HepG2 (cell line): Measurements from ENCODE around the gene BIRC5. TPM values are rescaled to one million over a fixed set of nuclear protein-coding genes. Genes with fewer than 3 reads are reported as not detected.

Source experiments
- AKNA ChIP-seq: sonication (generic); formaldehyde crosslinking; IDR thresholded peaks from 2 replicates; pipeline ENCODE4 v1.4.0; 2020; ENCODE audit warnings: missing genetic modification reagents, borderline replicate concordance
- ATRX ChIP-seq: sonication (generic); formaldehyde crosslinking; IDR thresholded peaks from 2 replicates; pipeline ENCODE4 v1.4.0; 2020; ENCODE audit warnings: missing genetic modification reagents, borderline replicate concordance
- CBFB ChIP-seq: sonication (generic); formaldehyde crosslinking; IDR thresholded peaks from 2 replicates; pipeline ENCODE4 v1.4.0; 2020; ENCODE audit warnings: missing genetic modification reagents
- EED ChIP-seq: sonication (generic); formaldehyde crosslinking; IDR thresholded peaks from 2 replicates; pipeline ENCODE4 v1.5.0; 2020; ENCODE audit warnings: mild to moderate bottlenecking, missing genetic modification reagents
- ELF4 ChIP-seq: sonication (generic); formaldehyde crosslinking; IDR thresholded peaks from 2 replicates; pipeline ENCODE4 v1.5.0; 2020; ENCODE audit warnings: missing genetic modification reagents, mild to moderate bottlenecking, moderate library complexity, borderline replicate concordance
- EZH2 ChIP-seq: conservative IDR thresholded peaks from 2 replicates; pipeline ENCODE4 v1.6.1; 2012; ENCODE audit warnings: mild to moderate bottlenecking, low read depth, low read length, moderate library complexity
- PAX8 ChIP-seq: sonication (generic); formaldehyde crosslinking; IDR thresholded peaks from 2 replicates; pipeline ENCODE4 v1.8.0; 2022; ENCODE audit warnings: mild to moderate bottlenecking, missing genetic modification reagents, borderline replicate concordance
- PAXIP1 ChIP-seq: sonication (generic); formaldehyde crosslinking; conservative IDR thresholded peaks from 2 replicates; pipeline ENCODE4 v1.4.0; 2020; ENCODE audit warnings: mild to moderate bottlenecking, missing genetic modification reagents, moderate library complexity
- SAP130 ChIP-seq: IDR thresholded peaks from 2 replicates; pipeline ENCODE4 v1.6.1; 2016; ENCODE audit warnings: low read depth
- SMAD9 ChIP-seq: sonication (generic); formaldehyde crosslinking; IDR thresholded peaks from 2 replicates; pipeline ENCODE4 v1.5.1; 2020; ENCODE audit warnings: mild to moderate bottlenecking, missing genetic modification reagents
- THAP8 ChIP-seq: sonication (generic); formaldehyde crosslinking; IDR thresholded peaks from 2 replicates; pipeline ENCODE4 v1.5.1; 2020; ENCODE audit warnings: missing genetic modification reagents, mild to moderate bottlenecking, borderline replicate concordance
- ZNF18 ChIP-seq: sonication (generic); formaldehyde crosslinking; IDR thresholded peaks from 2 replicates; pipeline ENCODE4 v1.8.0; 2022; ENCODE audit warnings: mild to moderate bottlenecking, missing genetic modification reagents; ENCODE audit not compliant: insufficient replicate concordance
- ZNF20 ChIP-seq: sonication (generic); formaldehyde crosslinking; IDR thresholded peaks from 2 replicates; pipeline ENCODE4 v1.4.0; 2020; ENCODE audit warnings: mild to moderate bottlenecking, moderate library complexity, missing genetic modification reagents
- ZNF317 ChIP-seq: sonication (generic); formaldehyde crosslinking; IDR thresholded peaks from 2 replicates; pipeline ENCODE4 v1.5.0; 2020; ENCODE audit warnings: mild to moderate bottlenecking, missing genetic modification reagents
- ZNF784 ChIP-seq: sonication (generic); formaldehyde crosslinking; IDR thresholded peaks from 2 replicates; pipeline ENCODE4 v1.5.1; 2020; ENCODE audit warnings: missing genetic modification reagents, mild to moderate bottlenecking, borderline replicate concordance
- polyA plus RNA-seq, 8 experiments: library from polyadenylated mRNA; depleted of rRNA in 3 of 8; stranded (reverse) in 7 of 8; unstranded in 1 of 8; fragments of >200 nt; fragmentation: Illumina TruSeq in 4 of 8; extraction: Trizol in 4 of 8; gene quantifications; 2 replicates each; pipeline versions ENCODE4 v1.2.1 to v1.2.3, GENCODE V29; 2011 to 2016; ENCODE audit warnings: low read depth in 4 of 8, missing spikeins in 1 of 8, mixed read lengths in 1 of 8; ENCODE audit not compliant: insufficient read depth in 1 of 8
- total RNA-seq, 5 experiments: library from RNA; depleted of rRNA; stranded (reverse); fragments of >200 nt; fragmentation: Illumina TruSeq; extraction: Trizol; gene quantifications; 2 replicates each; pipeline ENCODE4 v1.2.3, GENCODE V29; 2016; ENCODE audit warnings: low read depth in 1 of 5

BIRC5 gene
- total and polyA plus RNA-seq, 2 of the 13 experiments (the other 11 are each of a cell fraction or from before 2014, with no cell fraction given): 30.3 to 135 TPM

- peak; percentile 85; the same call in 1 of the 2 replicates for TF ChIP-seq THAP8
- no peak for TF ChIP-seq AKNA (CRISPR knock-in tag)
- no peak for TF ChIP-seq EZH2
- no peak for TF ChIP-seq ZNF18 (CRISPR knock-in tag)
- TF ChIP-seq ZNF20: no peak; the same call in 1 of the 2 replicates
- TF ChIP-seq ZNF784 (CRISPR knock-in tag): peak; percentile 56
- no peak for TF ChIP-seq EED (CRISPR knock-in tag)
- TF ChIP-seq CBFB (CRISPR knock-in tag): peak; percentile 93
- peak; percentile 98 for TF ChIP-seq SAP130 (CRISPR knock-in tag)
- TF ChIP-seq ZNF317: peak; percentile 12; the same call in 1 of the 2 replicates
- peak; percentile 22; the same call in 1 of the 2 replicates for TF ChIP-seq SMAD9 (CRISPR knock-in tag)
- no peak for TF ChIP-seq ATRX
- TF ChIP-seq PAX8 (CRISPR knock-in tag): peak; percentile 12; the same call in 1 of the 2 replicates
- no peak for TF ChIP-seq PAXIP1 (CRISPR knock-in tag)
- no peak for TF ChIP-seq ELF4 (CRISPR knock-in tag)
Observed at GRCh38 chr17:78186692-78187595, 27.1 kb upstream of the BIRC5 start, which contains the start of the genes AFMID and TK1 (continued).
